Dendritic cell treated with granulocyte-macrophage colony-stimulating factor and Interleukin-4, amounts not matched to agents 40 ng/mL and 50 ng/mL, for 4 days (primary cell): ENCODE results near the gene ERP27.

Experiments used
- H3K27ac Mint-ChIP-seq: one replicate; pipeline ENCODE4 v1.8.0; 2022; ENCODE audit warnings: mild to moderate bottlenecking, mixed read lengths
- H3K27me3 Mint-ChIP-seq: one replicate; pipeline ENCODE4 v1.8.0; 2022; ENCODE audit warnings: mild to moderate bottlenecking, mixed read lengths
- H3K36me3 Mint-ChIP-seq: one replicate; pipeline ENCODE4 v1.8.0; 2022; ENCODE audit warnings: low read depth, mixed read lengths
- H3K4me1 Mint-ChIP-seq: one replicate; pipeline ENCODE4 v1.8.0; 2022; ENCODE audit warnings: low read depth, mixed read lengths
- H3K4me3 Mint-ChIP-seq: one replicate; pipeline ENCODE4 v1.8.0; 2022; ENCODE audit warnings: mild to moderate bottlenecking, moderate library complexity, mixed read lengths
- H3K9me3 Mint-ChIP-seq: one replicate; pipeline ENCODE4 v1.8.0; 2022; ENCODE audit warnings: mixed read lengths
- intact Hi-C: fragments of 100-400 bp; cut with micrococcal nuclease; formaldehyde crosslinking; loops from one replicate; pipeline ENCODE4 v1.15.0; 2022

ERP27 gene

GRCh38 chr12:14919455-14919854 lies 18.9 kb downstream of the ERP27 start:
- H3K4me1 Mint-ChIP-seq = peaks cover 18% of the 10 kb centered on the region
- no peak overlapping the region for H3K4me3 Mint-ChIP-seq
- peaks cover 66% of the 10 kb centered on the region for H3K36me3 Mint-ChIP-seq
- H3K9me3 Mint-ChIP-seq = no peaks in the 10 kb centered on the region
- H3K27ac Mint-ChIP-seq = no peak overlapping the region
- H3K27me3 Mint-ChIP-seq = no peaks in the 10 kb centered on the region
- intact Hi-C loops = no loop called here

DNA sequence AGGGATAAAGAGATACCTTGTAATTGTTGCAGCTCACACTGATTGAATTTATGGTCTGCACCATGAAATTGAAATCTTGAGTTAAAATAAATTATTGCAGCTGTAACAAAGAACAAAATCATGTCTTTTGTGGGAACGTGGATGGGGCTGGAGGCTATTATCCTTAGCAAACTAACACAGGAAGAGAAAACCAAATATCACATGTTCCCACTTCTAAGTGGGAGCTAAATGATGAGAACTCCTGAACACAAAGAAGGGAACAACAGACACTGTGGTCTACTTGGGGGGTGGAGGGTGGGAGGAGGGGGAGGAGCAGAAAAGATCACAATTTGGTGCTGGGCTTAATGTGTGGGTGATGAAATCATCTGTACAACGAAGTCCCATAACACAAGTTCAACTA lies 22.6 kb downstream of the ERP27 start:
- H3K27me3 Mint-ChIP-seq = no peaks in the 10 kb centered on the region
- peaks cover 85% of the 10 kb centered on the region for H3K36me3 Mint-ChIP-seq
- H3K27ac Mint-ChIP-seq = no peak overlapping the region
- no peaks in the 10 kb centered on the region for H3K9me3 Mint-ChIP-seq
- no peak overlapping the region for H3K4me3 Mint-ChIP-seq
- peaks cover 7% of the 10 kb centered on the region for H3K4me1 Mint-ChIP-seq
- intact Hi-C loops = no loop called here

GRCh38 chr12:14913381-14913781 lies 25.0 kb downstream of the ERP27 start:
- H3K4me3 Mint-ChIP-seq = no peak overlapping the region
- intact Hi-C loops = no loop called here
- H3K27ac Mint-ChIP-seq = no peak overlapping the region
- H3K4me1 Mint-ChIP-seq = peaks cover 7% of the 10 kb centered on the region
- peaks cover 61% of the 10 kb centered on the region for H3K36me3 Mint-ChIP-seq
- H3K27me3 Mint-ChIP-seq = no peaks in the 10 kb centered on the region
- H3K9me3 Mint-ChIP-seq = no peaks in the 10 kb centered on the region

- Mint-ChIP-seq H3K4me3 (no peak overlapping the region), H3K4me1 (peaks cover 14% of the 10 kb centered on the region), H3K9me3 (no peaks in the 10 kb centered on the region), H3K27me3 (no peaks in the 10 kb centered on the region), H3K36me3 (peaks cover 44% of the 10 kb centered on the region), H3K27ac (no peak overlapping the region)
- intact Hi-C loops = no loop called here
Observed at GRCh38 chr12:14911131-14911530, 27.2 kb downstream of the ERP27 start.

- Mint-ChIP-seq H3K9me3 (no peaks in the 10 kb centered on the region), H3K4me1 (peaks cover 14% of the 10 kb centered on the region), H3K4me3 (no peak overlapping the region), H3K36me3 (peaks cover 36% of the 10 kb centered on the region), H3K27ac (no peak overlapping the region), H3K27me3 (no peaks in the 10 kb centered on the region)
- intact Hi-C loops = no loop called here
Observed at GRCh38 chr12:14910090-14910915, 28.0 kb downstream of the ERP27 start.

DNA sequence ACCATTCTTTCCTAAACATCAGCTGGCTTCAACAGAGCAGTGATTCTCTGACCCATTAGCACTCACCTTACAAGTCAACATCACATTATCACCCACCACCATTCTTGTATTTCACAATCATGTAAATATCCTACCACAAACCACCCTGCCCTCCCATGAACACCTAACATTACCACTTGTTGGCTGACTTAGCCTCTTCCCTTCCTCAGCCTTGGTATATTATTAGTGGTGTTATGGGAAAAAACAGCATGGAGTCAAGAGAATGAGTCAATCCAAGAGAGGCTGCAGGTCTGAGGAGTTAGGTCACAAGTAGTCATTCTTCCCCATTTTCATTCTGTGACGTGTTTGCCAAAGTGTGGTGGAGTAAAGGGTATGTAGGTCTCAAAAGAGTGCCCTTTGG lies 30.4 kb downstream of the ERP27 start:
- no peaks in the 10 kb centered on the region for H3K27me3 Mint-ChIP-seq
- intact Hi-C loops = no loop called here

DNA sequence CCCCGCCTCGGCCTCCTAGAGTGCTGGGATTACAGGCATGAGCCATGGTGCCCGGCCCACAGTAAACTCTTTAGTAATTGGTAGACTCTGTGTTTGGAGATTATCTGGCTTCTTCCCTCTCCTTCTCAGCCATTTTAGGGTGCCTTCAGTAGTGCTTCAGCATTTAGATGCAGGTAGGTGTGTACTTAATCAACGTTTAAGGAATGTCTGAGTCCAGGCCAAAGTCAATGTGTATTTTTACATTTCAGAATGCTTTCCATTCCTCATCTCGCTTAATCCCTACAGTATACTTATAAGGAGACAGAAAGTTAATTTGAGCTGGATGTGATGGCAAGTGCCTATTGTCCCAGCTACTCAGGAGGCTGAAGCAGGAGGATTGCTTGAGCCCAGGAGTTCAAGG lies 32.2 kb downstream of the ERP27 start:
- Mint-ChIP-seq H3K36me3 (peaks cover 4% of the 10 kb centered on the region), H3K4me1 (peaks cover 9% of the 10 kb centered on the region), H3K27ac (no peak overlapping the region), H3K4me3 (no peak overlapping the region), H3K9me3 (no peaks in the 10 kb centered on the region), H3K27me3 (no peaks in the 10 kb centered on the region)
- intact Hi-C loops = no loop called here

More for the DNA sequence above, 30.4 kb downstream of the ERP27 start:
- no peaks in the 10 kb centered on the region for H3K9me3 Mint-ChIP-seq
- H3K36me3 Mint-ChIP-seq = peaks cover 12% of the 10 kb centered on the region
- H3K27ac Mint-ChIP-seq = no peak overlapping the region
- H3K4me1 Mint-ChIP-seq = peaks cover 9% of the 10 kb centered on the region
- no peak overlapping the region for H3K4me3 Mint-ChIP-seq

DNA sequence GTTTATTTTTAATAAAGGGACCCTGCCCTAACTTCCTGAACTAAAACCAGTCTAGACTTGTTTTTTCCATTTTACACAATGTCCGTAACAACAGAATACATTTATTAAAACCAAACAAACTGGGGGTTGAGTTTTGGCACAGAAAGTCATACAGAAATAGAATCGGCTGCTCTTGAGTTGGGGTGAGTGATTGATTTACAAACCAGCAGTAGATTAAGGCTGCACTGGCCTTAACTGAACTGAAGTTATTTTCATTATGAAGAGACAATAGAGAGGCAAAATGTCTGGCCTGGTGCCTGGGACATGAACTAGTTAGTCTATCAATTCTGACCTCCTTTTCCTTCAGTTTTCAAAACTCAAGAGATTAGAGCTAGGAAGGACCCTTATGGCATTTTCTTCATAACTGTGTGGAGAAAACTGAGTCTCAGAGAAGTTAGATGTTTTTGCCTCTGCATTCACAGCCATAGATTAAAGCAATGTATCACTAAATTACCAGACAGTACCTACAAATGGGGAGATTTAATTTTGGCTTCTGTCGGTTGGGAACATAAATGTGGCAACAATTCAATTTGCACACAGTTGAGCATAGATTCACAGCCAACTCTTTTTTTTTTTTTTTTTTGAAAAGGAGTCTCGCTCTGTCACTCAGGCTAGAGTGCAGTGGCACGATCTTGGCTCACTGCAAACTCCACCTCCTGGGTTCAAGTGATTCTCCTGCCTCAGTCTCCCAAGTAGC lies 32.9 kb downstream of the ERP27 start:
- no peak overlapping the region for H3K27ac Mint-ChIP-seq
- intact Hi-C loops = no loop called here

DNA sequence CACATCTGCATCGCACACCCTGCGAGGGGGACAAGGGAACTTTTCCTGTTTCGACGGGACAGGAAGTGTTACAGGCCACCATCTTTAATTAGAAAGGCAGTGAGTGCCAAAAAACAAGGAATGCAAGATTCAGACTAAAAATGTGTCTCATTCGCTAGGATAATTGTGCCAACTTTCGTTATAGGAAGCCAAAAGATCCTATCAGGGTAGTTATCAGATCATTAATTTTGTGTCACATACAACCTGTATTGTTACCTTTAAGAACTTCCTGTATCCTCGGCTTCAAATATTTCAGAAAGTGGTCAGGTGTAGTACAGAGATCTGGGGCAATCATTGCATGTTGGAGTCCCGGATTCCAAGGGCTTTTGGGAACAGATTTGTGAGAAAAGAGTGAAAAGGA lies 33.5 kb downstream of the ERP27 start:
- peaks cover 9% of the 10 kb centered on the region for H3K4me1 Mint-ChIP-seq
- H3K4me3 Mint-ChIP-seq = no peak overlapping the region
- H3K27me3 Mint-ChIP-seq = no peaks in the 10 kb centered on the region
- H3K9me3 Mint-ChIP-seq = no peaks in the 10 kb centered on the region
- H3K36me3 Mint-ChIP-seq = peaks cover 4% of the 10 kb centered on the region
- no peak overlapping the region for H3K27ac Mint-ChIP-seq
- intact Hi-C loops = no loop called here

More for the DNA sequence above, 32.9 kb downstream of the ERP27 start:
- no peaks in the 10 kb centered on the region for H3K9me3 Mint-ChIP-seq
- no peaks in the 10 kb centered on the region for H3K27me3 Mint-ChIP-seq
- peaks cover 4% of the 10 kb centered on the region for H3K36me3 Mint-ChIP-seq
- H3K4me1 Mint-ChIP-seq = peaks cover 9% of the 10 kb centered on the region
- H3K4me3 Mint-ChIP-seq = no peak overlapping the region

GRCh38 chr12:14903386-14904098 lies 34.8 kb downstream of the ERP27 start:
- no peak overlapping the region for H3K4me3 Mint-ChIP-seq
- H3K9me3 Mint-ChIP-seq = no peaks in the 10 kb centered on the region
- peaks cover 9% of the 10 kb centered on the region for H3K4me1 Mint-ChIP-seq
- intact Hi-C loops = no loop called here
- H3K27me3 Mint-ChIP-seq = no peaks in the 10 kb centered on the region
- H3K36me3 Mint-ChIP-seq = peaks cover 4% of the 10 kb centered on the region
- no peak overlapping the region for H3K27ac Mint-ChIP-seq

DNA sequence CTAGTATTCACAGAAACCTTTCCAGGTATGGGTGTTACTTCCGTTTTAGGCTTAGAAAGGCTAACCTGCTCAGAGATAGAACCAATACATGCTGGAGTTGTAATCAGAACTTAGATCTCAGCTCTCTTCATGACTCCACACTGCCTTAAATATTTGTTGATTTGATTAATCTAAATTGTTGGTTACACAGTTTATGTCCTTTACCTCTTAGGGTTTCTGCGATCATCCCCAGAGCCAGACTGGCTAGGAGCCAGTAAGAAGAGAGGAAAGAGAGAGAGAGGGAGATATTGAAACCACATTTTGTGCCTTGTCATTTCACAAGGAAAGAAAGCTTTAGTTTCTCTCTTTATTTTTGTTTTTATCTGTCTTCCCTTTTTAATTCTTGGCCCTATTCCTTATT lies 35.9 kb downstream of the ERP27 start:
- H3K27me3 Mint-ChIP-seq = no peaks in the 10 kb centered on the region
- peaks cover under 1% of the 10 kb centered on the region for H3K36me3 Mint-ChIP-seq
- H3K9me3 Mint-ChIP-seq = no peaks in the 10 kb centered on the region
- H3K27ac Mint-ChIP-seq = no peak overlapping the region
- H3K4me3 Mint-ChIP-seq = no peak overlapping the region
- intact Hi-C loops = no loop called here
- H3K4me1 Mint-ChIP-seq = no peaks in the 10 kb centered on the region

DNA sequence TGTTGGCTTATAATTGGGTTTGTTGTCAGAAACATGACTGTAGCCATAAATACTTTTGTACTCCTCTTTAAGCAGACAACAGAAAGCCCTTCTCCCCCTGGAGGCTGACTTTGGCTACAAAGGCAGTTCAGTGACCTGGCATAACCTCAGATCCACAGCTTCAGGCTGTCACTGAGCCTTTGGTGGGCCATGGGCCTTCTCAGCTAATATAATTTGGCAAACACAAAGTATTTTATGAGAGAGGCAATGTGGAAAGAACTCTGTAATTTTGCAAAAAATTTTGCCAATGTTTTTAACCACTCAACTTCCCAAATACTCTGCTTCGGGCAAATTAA lies 37.1 kb downstream of the ERP27 start:
- Mint-ChIP-seq H3K36me3 (no peaks in the 10 kb centered on the region), H3K27me3 (no peaks in the 10 kb centered on the region), H3K4me3 (no peak overlapping the region), H3K27ac (no peak overlapping the region), H3K4me1 (no peaks in the 10 kb centered on the region), H3K9me3 (no peaks in the 10 kb centered on the region)
- intact Hi-C loops = no loop called here

DNA sequence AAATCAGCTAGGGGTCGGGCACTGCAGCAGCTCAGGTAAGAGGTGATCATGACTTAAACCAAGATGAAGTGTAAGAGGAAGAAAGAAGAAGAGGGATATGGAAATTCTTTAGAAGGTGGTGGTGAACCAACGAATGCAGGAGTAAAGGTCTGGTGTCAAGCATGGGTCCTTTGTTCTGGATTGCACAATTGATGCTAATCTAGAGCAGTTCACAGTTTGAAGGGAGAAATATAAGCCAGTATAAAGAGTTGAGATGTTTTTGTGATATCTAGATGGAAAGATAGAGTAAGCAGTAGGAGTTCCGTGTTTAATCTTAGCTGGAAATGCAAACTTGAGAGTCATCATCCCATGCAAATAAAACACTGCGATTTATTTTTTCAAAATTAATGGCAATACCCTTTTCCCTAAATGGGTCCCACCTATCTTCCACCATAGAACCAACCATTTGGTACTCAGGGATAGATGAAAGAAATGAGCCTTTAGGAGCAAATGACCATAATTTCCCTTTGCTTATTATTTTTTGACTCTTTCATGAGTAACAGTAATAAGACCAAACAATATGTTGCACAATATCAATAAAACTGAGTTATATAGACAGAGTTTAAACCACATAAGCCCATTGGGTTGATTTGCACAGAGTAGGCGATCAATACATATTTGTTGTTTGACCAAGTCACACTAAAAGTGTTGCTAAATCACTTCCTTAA lies 37.7 kb downstream of the ERP27 start:
- H3K4me1 Mint-ChIP-seq = no peaks in the 10 kb centered on the region
- no peaks in the 10 kb centered on the region for H3K36me3 Mint-ChIP-seq
- no peaks in the 10 kb centered on the region for H3K27me3 Mint-ChIP-seq

More for the DNA sequence above, 37.7 kb downstream of the ERP27 start:
- intact Hi-C loops = no loop called here
- Mint-ChIP-seq H3K4me3 (no peak overlapping the region), H3K9me3 (no peaks in the 10 kb centered on the region), H3K27ac (no peak overlapping the region)
